WERI-Rb-1 (cell line): Measurements from ENCODE around the gene SCTR.

Source experiments
- DNase-seq: peaks from one replicate; pipeline ENCODE4 v3.0.0-alpha.2; 2020
- H3K27ac ChIP-seq: fragments of 250-450 bp; sonication (Bioruptor Pico); 2 replicates; pipeline ENCODE4 v1.5.1; 2020; ENCODE audit warnings: mild to moderate bottlenecking, moderate library complexity
- H3K27me3 ChIP-seq: fragments of 250-450 bp; sonication (Bioruptor Pico); 2 replicates; pipeline ENCODE4 v1.5.1; 2021; ENCODE audit warnings: mild to moderate bottlenecking, low read depth, moderate library complexity; ENCODE audit not compliant: insufficient read depth, severe bottlenecking
- H3K36me3 ChIP-seq: fragments of 250-450 bp; sonication (Bioruptor Pico); 2 replicates; pipeline ENCODE4 v1.5.1; 2020; ENCODE audit warnings: mild to moderate bottlenecking, moderate library complexity
- H3K4me3 ChIP-seq: 2 replicates; pipeline ENCODE4 v1.5.1; 2011; ENCODE audit warnings: low read depth, mild to moderate bottlenecking, control low read depth, low read length
- H3K9me3 ChIP-seq: fragments of 250-450 bp; sonication (Bioruptor Pico); 2 replicates; pipeline ENCODE4 v1.5.1; 2021; ENCODE audit warnings: mild to moderate bottlenecking, moderate library complexity; ENCODE audit not compliant: severe bottlenecking
- TF ChIP-seq, protein P1 (sequence below): IDR thresholded peaks from 2 replicates; pipeline ENCODE4 v1.5.1; 2011; ENCODE audit warnings: low read depth, mild to moderate bottlenecking, control low read depth, inconsistent platforms, low read length

Gene SCTR

DNA sequence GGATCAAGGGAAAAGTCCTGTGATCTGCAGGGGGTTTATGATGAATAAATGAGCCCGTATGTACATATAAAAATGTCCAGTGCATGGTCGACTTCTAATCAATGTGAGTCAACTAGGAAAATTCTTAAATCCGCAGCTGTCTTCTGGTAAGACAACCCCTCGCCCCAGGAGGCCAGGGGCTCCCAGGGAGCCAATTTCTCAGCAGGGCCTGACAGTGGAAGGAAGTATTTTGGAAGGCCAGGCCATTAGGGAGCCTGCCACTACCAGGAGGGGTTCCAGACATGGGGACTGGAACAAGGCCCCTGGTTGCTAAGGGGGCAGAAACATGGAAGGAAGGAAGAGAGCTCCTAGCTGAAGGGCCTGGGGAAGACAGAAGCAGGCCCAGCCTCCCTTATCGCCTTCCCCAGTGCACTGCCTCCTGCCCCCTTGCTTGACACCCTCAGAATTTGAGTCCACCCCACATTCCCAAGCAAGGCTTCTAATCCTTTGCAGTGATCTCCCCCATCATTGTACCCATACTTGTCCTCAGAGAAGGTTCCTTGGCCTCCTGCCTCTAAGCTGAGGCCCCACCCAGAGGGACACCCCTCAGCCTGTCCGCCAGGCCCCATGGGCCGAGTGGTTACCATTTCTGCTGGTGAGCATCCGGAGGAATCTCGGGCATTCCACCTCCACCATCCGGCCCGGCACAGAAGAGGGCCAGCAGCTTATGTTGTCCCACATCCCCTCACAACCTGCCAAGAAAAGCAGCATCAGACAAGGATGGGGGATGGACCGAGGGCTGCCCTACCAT, 45.9 kb downstream of the SCTR start:
- TF ChIP-seq, protein P1, sequence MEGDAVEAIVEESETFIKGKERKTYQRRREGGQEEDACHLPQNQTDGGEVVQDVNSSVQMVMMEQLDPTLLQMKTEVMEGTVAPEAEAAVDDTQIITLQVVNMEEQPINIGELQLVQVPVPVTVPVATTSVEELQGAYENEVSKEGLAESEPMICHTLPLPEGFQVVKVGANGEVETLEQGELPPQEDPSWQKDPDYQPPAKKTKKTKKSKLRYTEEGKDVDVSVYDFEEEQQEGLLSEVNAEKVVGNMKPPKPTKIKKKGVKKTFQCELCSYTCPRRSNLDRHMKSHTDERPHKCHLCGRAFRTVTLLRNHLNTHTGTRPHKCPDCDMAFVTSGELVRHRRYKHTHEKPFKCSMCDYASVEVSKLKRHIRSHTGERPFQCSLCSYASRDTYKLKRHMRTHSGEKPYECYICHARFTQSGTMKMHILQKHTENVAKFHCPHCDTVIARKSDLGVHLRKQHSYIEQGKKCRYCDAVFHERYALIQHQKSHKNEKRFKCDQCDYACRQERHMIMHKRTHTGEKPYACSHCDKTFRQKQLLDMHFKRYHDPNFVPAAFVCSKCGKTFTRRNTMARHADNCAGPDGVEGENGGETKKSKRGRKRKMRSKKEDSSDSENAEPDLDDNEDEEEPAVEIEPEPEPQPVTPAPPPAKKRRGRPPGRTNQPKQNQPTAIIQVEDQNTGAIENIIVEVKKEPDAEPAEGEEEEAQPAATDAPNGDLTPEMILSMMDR: no peak
- no peak for DNase-seq
- no peaks in the 10 kb centered on the region for H3K36me3 ChIP-seq
- H3K9me3 ChIP-seq: no peaks in the 10 kb centered on the region
- H3K27me3 ChIP-seq: no peaks in the 10 kb centered on the region
- no peak overlapping the region for H3K4me3 ChIP-seq
- no peak overlapping the region for H3K27ac ChIP-seq

DNA sequence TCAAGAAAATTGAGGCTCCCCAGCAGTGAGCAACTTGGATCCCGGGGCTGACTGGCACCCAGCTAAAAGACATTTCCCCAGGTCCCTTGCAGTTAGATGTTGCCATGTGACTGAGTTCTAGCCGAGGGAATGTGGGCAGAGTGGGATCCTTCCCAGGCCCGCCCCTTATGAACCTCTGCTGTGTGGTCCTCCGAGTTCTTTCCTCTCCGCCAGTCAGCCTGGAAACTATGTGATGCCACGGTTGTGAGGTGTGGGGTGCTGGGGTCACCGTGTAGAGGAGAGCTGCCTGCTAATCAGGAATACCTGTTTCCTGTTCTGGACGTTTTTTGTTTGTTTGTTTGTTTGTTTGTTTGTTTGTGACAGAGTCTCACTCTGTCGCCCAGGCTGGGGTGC, 47.2 kb downstream of the SCTR start:
- Histone ChIP-seq H3K9me3 (no peaks in the 10 kb centered on the region), H3K27me3 (no peaks in the 10 kb centered on the region), H3K36me3 (no peaks in the 10 kb centered on the region), H3K4me3 (no peak overlapping the region), H3K27ac (no peak overlapping the region)
- no peak for DNase-seq
- TF ChIP-seq, protein P1: no peak

DNA sequence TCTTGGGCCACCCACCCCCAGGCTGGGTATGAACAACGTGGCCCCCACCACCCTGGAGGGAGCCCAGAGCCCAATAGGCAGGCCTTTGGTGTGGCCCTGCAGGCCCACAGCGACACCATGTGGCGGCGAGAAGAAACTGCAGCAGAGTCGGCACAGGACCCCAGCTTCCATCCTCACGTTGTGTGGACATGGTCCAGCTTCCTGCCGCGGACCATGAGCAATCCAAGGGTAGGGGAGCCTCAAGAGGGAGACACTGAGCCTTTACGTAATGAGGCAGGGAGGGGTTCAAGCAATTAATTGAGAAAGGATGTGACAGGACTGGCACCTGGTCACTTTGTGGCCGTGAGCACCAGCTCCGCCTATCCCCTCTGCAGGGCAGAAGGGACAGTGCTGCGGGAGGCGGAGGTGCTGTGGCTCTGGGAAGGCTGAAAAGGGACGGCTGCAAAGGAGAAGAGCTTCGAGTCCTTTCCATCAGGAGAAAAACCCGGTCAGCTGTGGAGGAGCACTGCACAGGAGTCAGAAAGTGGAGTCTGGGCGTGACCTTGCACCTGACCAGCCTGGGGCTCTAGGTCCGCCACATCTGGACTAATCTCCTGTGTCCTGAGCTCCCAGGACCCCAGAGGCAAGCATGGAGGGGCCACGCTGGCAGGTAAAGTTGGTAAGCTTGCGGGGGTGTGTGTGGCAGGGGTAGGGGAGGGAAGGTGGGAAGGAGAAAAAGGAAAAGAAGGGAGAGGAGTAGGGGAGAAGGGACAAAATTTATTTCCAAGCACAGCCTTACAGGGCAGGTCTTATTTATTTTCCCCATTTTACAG, 47.8 kb downstream of the SCTR start:
- TF ChIP-seq, protein P1: peak; percentile 95
- Histone ChIP-seq H3K27ac (no peak overlapping the region), H3K27me3 (no peaks in the 10 kb centered on the region), H3K36me3 (no peaks in the 10 kb centered on the region), H3K4me3 (no peak overlapping the region), H3K9me3 (no peaks in the 10 kb centered on the region)
- DNase-seq: peak; percentile 80

DNA sequence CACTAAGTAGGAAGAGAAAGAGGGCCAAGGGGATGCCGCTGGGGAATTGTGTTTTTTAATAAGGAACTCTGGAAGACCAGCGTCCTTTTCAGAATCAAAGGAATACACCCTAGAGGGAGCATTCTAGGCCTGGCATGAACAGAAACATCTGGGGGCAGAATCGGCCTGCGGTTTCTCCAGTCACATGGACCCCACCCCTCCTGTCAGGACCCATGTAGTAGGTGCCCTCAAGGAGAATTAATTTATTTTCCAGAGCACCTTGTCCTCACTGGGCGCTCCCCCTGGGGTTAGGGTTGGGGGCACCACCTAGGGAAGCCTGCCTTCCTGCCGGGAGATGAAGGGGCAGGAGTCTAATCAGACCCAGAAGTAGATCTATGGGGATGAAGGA, 48.4 kb downstream of the SCTR start:
- no peak for DNase-seq
- H3K27me3 ChIP-seq: no peaks in the 10 kb centered on the region
- H3K27ac ChIP-seq: no peak overlapping the region
- H3K36me3 ChIP-seq: no peaks in the 10 kb centered on the region
- no peak overlapping the region for H3K4me3 ChIP-seq
- no peaks in the 10 kb centered on the region for H3K9me3 ChIP-seq
- TF ChIP-seq, protein P1: no peak

DNA sequence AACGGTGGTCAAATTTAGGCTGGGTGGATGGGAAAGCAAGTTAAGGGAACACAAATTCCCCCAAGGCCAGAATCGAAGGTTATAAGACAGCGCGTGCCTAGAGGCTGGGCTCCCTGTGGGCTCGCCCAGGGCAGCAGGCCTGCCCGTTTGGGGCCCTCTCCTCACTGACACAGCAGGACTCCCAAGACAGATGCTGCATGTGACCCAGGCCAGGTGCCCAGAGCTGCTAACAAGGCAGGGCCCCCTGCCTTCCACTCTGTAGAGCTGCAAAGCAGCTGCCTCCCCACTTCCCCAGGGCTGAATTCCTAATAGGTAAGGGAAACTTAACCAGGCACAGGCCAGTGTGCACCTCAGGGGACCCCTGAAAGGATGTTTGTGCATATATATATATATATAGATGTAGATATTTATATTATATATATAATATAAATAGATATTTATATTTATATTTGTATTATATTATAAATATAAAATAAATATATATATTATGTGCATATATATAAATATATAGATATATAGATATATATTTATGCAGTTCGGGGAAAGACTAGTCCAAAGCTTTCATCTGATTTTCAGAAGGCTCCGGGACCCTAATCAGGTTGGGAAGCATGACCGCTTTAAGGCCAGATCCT, 48.9 kb downstream of the SCTR start:
- TF ChIP-seq, protein P1: 0 out of 2 replicates have a peak, but pooled peaks have one; percentile 12
- no peaks in the 10 kb centered on the region for H3K36me3 ChIP-seq
- no peak overlapping the region for H3K27ac ChIP-seq
- H3K27me3 ChIP-seq: no peaks in the 10 kb centered on the region
- no peak overlapping the region for H3K4me3 ChIP-seq
- H3K9me3 ChIP-seq: no peaks in the 10 kb centered on the region
- DNase-seq: peak; percentile 27
